Stimulated activated CD8-positive, alpha-beta memory T cell treated with anti-CD3 and anti-CD28 coated beads, Interleukin-7, amount 100 ng/mL, for 48 hours (primary cell): ENCODE data around the gene TSC22D1.
A peak's percentile ranks its signal among the peaks of the same experiment; 100 is the strongest.

Source experiments
- DNase-seq, 2 donors: peaks; one replicate each; pipeline ENCODE4 v3.0.0-alpha.2; 2020; ENCODE audit warnings: low read depth in 1 of 2; ENCODE audit errors: extremely low read depth in 1 of 2

TSC22D1 gene

GRCh38 chr13:44455769-44456168 lies 120.4 kb downstream of the TSC22D1 start:
- DNase-seq, result no peak

GRCh38 chr13:44453881-44454280 lies 122.2 kb downstream of the TSC22D1 start:
- no peak for DNase-seq

DNA sequence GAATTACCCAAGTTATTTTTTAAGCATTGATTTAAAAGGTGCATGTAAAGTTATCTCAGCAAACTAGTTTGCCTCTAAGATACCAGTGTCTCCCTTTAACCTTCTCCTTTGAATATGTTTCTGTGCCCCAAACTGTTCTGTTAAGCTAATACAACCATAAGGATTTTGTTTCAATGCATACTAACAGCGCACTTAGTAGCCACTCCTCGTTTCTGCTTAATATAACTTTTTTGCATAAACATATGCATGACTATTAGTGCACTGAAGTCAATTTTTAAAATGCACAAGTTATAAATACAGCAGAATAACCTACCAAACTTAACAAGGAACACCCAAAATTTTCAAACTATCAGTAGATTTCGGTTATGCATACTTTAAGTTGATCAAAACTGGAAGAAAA lies 123.1 kb downstream of the TSC22D1 start:
- DNase-seq, result no peak

DNA sequence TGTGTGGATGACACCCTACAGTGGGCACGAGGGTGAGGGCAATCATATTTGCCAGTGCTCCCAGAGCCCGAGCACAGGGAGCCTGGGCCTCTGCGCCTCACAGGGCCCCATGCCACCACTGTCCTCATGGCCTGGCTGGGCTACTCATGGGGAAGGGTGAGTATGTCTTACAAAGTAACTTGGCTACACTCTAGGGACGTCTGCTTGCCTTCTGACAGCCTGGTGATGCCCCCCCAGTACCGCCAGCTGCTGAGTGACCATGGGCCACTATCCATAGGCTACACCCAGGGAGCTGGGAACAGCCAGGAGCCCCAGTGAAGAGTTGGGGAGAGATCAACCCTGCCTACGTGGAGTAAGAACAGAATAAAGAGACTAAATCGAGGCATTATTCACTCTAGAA lies 123.7 kb downstream of the TSC22D1 start:
- no peak for DNase-seq

DNA sequence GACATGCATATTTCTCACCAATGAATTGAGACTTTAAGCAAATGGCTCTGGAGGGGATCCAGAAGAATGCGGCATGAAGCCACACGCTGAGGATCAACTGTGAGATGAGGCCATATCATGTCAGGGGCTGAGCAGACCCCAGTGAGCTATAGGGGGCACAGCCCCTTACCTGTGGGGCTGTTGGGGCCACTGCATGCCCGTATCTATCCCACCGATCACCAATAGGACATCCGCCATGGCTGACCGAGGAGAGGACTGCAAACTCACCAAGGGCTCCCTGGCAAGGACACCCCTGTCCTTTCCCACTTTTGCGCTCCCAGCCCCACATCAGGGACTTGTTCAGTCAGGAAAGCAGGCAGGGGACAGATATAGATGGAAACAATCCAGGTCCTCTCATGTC lies 124.5 kb downstream of the TSC22D1 start:
- no peak for DNase-seq

DNA sequence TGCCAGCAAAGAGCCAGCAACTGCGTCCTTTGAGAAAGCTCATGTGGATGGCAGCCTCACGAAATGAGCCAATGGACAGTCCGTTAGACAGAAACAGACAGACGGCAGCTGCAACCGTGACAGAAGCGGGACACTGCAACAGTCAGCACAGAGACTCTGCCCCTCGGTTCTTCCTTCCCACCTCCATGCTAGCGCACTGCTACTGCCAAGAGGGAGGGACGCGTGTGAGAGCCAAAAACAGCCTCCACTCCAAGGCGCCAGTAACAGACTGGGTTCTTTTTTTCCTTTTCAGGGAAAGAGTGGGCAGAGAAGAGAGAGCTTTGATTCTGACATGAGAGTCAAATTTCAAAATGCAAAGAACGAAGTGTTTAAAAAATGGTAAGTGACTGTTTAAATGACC lies 125.0 kb downstream of the TSC22D1 start:
- no peak for DNase-seq

GRCh38 chr13:44449999-44450821 lies 125.9 kb downstream of the TSC22D1 start:
- no peak for DNase-seq

GRCh38 chr13:44448875-44449274 lies 127.3 kb downstream of the TSC22D1 start:
- no peak for DNase-seq

GRCh38 chr13:44448373-44448772 lies 127.8 kb downstream of the TSC22D1 start:
- no peak for DNase-seq

DNA sequence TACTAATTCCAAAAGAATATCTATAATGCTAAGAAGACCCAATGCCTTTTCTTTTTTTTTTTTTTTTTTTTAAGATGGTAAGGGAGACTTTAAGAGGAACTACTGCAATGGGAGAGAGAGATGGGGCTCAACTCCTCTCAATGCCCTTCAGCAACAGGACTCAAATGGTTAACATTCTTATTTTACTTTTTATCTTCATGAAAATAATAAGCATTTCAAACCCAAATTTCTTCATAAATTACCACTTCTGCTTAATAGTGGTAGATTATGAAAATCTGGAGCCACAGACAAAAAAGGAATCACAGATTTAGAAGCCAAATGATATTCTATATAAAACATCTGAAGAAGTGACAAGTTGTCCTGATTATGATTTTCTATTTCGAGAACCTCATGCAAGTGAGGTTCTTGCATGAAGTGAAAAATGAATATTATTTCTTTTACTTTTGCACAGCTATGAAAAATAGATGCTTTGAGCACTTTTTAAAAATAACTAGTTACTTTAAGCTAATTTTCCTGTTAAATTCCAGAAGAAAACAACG lies 128.3 kb downstream of the TSC22D1 start:
- no peak for DNase-seq

DNA sequence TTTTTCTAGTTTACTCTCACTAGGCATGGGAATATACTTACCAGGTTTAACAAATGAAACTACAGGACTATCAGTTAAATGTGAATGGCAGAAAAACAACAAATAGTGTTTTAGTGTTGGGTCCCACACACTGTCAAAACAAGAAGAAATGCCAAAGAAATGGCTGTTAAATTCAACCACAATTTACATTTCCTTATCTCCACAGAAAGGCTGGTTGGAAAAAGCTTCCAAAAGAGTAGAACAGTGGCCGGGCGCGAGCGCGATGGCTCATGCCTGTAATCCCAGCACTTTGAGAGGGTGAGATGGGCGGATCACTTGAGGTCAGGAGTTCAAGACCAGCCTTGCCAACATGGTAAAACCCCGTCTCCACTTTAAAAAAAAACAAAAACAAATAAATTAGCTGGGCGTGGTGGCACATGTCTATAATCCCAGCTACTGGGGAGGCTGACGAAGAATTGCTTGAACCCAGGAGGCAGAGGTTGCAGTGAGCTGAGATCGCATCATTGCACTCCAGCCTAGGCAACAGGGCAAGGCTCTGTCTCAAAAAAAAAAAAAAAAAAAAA lies 136.0 kb downstream of the TSC22D1 start:
- DNase-seq, result no peak

DNA sequence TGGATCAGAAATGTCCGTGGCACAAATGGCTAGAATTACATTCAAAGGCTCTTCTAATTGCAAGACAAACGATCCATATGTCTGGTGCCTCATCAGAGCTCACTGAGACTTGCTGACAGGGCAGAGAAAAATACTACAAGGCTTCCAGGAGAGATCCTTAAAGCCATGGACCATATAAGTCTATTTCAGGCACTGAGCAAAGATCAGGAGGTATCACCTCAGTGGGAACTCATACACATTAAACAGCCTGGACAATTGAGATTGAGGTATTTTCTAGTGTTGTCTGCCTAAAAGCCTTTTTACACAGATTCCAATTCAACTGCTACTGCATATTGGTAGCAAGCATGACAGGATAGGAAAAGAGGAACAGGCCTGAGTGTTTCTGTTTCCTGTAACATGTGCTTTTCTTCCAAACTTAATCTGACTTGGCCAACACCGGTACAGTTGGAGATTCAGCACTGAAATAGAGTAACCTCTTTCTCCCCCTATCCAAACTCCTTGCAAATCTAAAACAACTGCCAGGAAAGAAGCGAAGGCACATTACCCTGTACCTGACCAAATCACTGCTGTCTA lies 136.6 kb downstream of the TSC22D1 start:
- no peak for DNase-seq

DNA sequence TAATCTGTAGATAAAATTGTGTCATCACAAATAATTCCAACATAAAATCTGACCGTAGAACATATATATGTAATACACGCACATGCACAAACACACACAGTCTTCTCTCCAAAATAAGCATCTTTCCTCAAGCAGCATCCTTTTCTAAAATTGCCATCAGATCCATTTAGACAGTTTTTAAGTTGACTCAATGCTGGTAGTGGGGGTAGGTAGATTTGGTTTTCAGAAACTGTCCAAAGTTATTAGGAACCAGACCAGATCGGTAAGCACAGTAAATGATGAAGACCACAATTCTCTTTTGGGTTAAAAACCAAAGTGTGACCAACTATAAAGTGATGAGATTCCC lies 137.9 kb downstream of the TSC22D1 start:
- no peak for DNase-seq

DNA sequence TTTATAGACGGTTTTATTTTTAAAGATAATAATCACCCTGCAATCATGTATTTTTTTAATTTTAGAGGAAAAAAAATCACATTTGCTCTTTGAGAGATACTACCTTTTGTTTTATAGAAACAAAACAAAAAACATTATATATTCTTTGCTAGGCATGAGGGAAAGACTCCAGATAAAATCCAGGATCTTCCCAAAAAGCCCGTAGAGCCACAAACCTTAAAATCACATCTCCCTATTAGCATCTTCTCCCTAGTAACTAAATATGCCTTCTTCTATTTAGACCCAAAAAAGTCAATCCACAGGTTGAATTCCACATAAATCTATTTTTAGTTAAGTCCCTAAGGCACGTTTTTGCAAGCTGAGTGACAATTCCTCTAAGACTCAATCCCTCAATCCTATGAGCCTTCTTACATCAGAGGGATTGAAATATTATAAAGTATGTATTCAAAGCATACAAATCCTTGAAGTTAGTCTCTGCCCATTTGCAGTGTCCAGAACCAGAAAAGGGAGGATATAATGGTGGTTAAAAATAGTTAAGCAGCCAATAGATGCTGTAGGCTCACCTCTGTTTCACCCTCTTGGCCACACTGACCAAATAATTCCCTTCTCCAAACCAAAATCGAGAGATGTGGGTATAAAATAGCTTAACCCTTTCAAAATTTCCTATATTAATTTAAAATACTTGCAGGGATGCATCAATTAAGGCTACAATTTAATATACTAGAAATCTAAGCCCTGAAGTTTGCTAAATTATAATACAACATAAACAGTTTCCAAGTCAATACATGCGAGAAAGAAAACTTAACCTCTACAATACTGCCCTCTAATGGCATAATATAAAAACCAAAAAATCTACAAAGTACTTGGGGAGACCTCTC lies 138.5 kb downstream of the TSC22D1 start:
- DNase-seq, result no peak

GRCh38 chr13:44436589-44437337 lies 139.4 kb downstream of the TSC22D1 start:
- peak; percentile 11 to 20 for DNase-seq

DNA sequence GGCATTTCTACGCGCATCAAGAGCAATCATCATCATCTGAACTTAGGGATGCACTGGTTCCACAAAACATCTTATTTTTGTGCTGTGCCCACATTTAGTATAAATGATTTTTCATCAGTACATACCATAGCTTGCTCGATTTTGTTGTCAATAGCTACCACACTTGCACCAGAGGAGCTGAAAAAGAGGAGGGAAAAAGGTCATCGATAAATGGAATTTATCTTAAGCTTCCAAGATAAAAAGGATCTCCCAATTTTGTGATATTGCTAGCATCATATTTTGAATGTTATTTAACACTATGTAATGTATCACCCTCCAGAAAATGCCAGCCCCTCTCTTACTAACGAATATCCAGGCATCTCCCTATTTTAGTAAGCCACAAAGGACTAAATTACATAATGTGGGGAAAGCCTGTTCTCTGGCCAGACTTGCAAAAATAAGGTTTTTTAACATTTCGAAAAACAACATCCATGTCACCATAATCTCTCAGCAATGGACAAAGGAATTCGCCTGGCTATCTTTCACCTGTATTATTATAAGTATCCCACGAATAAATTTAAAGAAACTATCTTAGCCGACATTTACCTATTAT lies 140.1 kb downstream of the TSC22D1 start:
- no peak for DNase-seq

DNA sequence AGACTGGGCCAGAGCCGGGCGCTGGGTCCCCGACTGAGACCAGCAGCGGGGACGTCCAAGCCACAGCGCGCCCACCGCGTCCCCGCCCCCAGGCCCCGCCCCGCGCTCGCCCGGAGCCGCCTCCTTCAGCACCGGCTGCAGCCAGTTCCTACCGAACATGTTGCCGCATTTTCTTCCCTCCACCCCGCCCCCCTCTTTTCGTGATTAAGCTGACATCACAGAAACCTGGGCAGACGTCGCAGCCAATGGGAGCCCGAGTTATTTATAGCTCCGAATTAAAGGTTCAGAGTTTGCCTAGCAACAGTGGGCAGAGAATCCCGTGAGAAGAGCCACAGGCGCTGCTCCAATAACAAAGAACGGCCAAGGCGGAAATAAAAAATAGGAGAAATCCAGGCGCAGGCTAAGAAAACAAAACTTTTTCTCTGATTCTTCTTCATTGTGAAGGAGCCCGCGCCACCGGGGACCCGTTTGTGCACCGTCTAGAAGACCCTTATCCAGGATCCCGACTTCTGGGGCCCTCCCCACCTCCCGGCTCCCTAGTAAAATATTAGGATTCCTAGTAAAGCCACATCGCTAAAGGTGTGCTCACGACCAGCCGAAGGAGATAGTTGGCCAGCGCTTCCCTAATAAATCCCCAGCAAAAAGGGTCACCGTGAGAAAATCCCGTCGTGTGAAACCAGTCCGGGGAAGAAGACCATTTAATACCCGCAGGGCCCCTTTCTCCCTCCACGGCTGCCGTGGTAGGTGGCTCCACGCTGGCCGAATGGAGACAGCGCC lies 140.8 kb downstream of the TSC22D1 start:
- DNase-seq, result peak; percentile 66 to 82

- no peak for DNase-seq
These were observed 141.4 kb downstream of the TSC22D1 start for GRCh38 chr13:44434766-44435141.
